ENCODE measurements around the gene KCNH6. TPM values are rescaled to one million over a fixed set of nuclear protein-coding genes. Genes with fewer than 3 reads are reported as not detected.

KCNH6 gene
- total and polyA plus RNA-seq, 9 of the 15 experiments (the other 6 are each of a cell fraction or from before 2014, with no cell fraction given), result not detected

DNA sequence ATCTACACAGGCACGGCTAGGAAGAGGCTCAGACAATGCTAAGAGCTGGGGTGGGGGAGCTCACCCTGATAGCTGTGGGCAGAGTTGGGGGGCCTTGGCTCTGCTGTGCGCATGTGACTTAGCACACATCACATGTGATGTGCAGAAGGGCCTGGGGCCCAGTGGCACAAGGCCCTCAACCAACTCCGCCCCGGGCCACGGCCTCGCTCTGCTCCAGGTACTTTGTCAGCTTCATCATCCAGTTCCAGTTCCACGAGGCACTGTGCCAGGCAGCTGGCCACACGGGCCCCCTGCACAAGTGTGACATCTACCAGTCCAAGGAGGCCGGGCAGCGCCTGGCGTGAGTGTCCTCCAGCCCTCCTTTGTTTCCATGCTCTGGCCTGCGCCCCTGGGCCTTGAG, 27.0 kb upstream of the KCNH6 start (continued):
- TF ChIP-seq ATF6 (CRISPR knock-in tag; IDR thresholded peaks at IDR 0.05), result no peak
- TF ChIP-seq KLF16 (IDR thresholded peaks at IDR 0.05), result no peak
- TF ChIP-seq, protein P1, sequence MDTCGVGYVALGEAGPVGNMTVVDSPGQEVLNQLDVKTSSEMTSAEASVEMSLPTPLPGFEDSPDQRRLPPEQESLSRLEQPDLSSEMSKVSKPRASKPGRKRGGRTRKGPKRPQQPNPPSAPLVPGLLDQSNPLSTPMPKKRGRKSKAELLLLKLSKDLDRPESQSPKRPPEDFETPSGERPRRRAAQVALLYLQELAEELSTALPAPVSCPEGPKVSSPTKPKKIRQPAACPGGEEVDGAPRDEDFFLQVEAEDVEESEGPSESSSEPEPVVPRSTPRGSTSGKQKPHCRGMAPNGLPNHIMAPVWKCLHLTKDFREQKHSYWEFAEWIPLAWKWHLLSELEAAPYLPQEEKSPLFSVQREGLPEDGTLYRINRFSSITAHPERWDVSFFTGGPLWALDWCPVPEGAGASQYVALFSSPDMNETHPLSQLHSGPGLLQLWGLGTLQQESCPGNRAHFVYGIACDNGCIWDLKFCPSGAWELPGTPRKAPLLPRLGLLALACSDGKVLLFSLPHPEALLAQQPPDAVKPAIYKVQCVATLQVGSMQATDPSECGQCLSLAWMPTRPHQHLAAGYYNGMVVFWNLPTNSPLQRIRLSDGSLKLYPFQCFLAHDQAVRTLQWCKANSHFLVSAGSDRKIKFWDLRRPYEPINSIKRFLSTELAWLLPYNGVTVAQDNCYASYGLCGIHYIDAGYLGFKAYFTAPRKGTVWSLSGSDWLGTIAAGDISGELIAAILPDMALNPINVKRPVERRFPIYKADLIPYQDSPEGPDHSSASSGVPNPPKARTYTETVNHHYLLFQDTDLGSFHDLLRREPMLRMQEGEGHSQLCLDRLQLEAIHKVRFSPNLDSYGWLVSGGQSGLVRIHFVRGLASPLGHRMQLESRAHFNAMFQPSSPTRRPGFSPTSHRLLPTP (IDR thresholded peaks at IDR 0.05; ENCODE audit: borderline replicate concordance, extremely low read depth, insufficient read length), result no peak
- TF ChIP-seq FOXA3 (CRISPR knock-in tag; conservative IDR thresholded peaks at IDR 0.05 in 1 of 2, IDR thresholded peaks at IDR 0.05 in 1 of 2), result no peak
